Astrocyte (in vitro differentiated cells and primary cell): ENCODE data around the gene RBBP8NL. TPM values are rescaled to one million over a fixed set of nuclear protein-coding genes. Genes with fewer than 3 reads are reported as not detected.
A peak's percentile ranks its signal among the peaks of the same experiment; 100 is the strongest.

Experiments used
- DNase-seq: peaks from one replicate; pipeline ENCODE4 v3.0.0-alpha.2; 2010; ENCODE audit warnings: low read depth
- FAIRE-seq: peaks from 2 replicates; lab custom pipeline; 2011; peaks lifted over from hg19 to GRCh38; lab: Jason Lieb, UNC
- H2AFZ ChIP-seq: 2 replicates; pipeline ENCODE4 v1.6.0; 2012; ENCODE audit warnings: low read depth, low read length, inconsistent platforms
- H3K27ac ChIP-seq: 2 replicates; pipeline ENCODE4 v1.5.1; 2011; ENCODE audit warnings: low read depth, low read length, inconsistent platforms
- H3K27me3 ChIP-seq: 2 replicates; pipeline ENCODE4 v1.6.0; 2011; ENCODE audit warnings: low read length, inconsistent platforms; ENCODE audit not compliant: insufficient read depth
- H3K36me3 ChIP-seq: 2 replicates; pipeline ENCODE4 v1.5.1; 2011; ENCODE audit warnings: low read length, inconsistent platforms; ENCODE audit not compliant: insufficient read depth
- H3K4me1 ChIP-seq: 2 replicates; pipeline ENCODE4 v1.5.1; 2011; ENCODE audit warnings: low read length, inconsistent platforms; ENCODE audit not compliant: insufficient read depth
- H3K4me2 ChIP-seq: 2 replicates; pipeline ENCODE4 v1.6.0; 2012; ENCODE audit warnings: low read length, inconsistent platforms
- H3K4me3 ChIP-seq: 2 replicates; pipeline ENCODE4 v1.5.1; 2011; ENCODE audit warnings: low read depth, mild to moderate bottlenecking, low read length, inconsistent platforms; ENCODE audit not compliant: insufficient read depth
- H3K79me2 ChIP-seq: 2 replicates; pipeline ENCODE4 v1.6.0; 2012; ENCODE audit warnings: mild to moderate bottlenecking, low read length, inconsistent platforms; ENCODE audit not compliant: insufficient read depth
- H3K9ac ChIP-seq: 2 replicates; pipeline ENCODE4 v1.6.0; 2012; ENCODE audit warnings: mild to moderate bottlenecking, low read length, inconsistent platforms
- H3K9me3 ChIP-seq: 2 replicates; pipeline ENCODE4 v1.5.1; 2012; ENCODE audit warnings: low read depth, mild to moderate bottlenecking, low read length, inconsistent platforms; ENCODE audit not compliant: insufficient read depth
- H4K20me1 ChIP-seq: 2 replicates; pipeline ENCODE4 v1.6.0; 2012; ENCODE audit warnings: low read length, inconsistent platforms; ENCODE audit not compliant: insufficient read depth
- H3K27ac Mint-ChIP-seq: one replicate; pipeline ENCODE4 v1.8.0; 2021; ENCODE audit warnings: mild to moderate bottlenecking, mixed read lengths; ENCODE audit not compliant: unreplicated experiment
- H3K27me3 Mint-ChIP-seq: one replicate; pipeline ENCODE4 v1.8.0; 2021; ENCODE audit warnings: low read depth, mixed read lengths; ENCODE audit not compliant: unreplicated experiment
- H3K36me3 Mint-ChIP-seq: one replicate; pipeline ENCODE4 v1.8.0; 2021; ENCODE audit warnings: low read depth, mixed read lengths; ENCODE audit not compliant: unreplicated experiment
- H3K4me1 Mint-ChIP-seq: one replicate; pipeline ENCODE4 v1.8.0; 2021; ENCODE audit warnings: low read depth, mixed read lengths; ENCODE audit not compliant: unreplicated experiment
- H3K4me3 Mint-ChIP-seq: one replicate; pipeline ENCODE4 v1.8.0; 2021; ENCODE audit warnings: mild to moderate bottlenecking, moderate library complexity, mixed read lengths; ENCODE audit not compliant: unreplicated experiment
- H3K9me3 Mint-ChIP-seq: one replicate; pipeline ENCODE4 v1.8.0; 2021; ENCODE audit warnings: mild to moderate bottlenecking, mixed read lengths; ENCODE audit not compliant: unreplicated experiment
- EZH2 ChIP-seq: IDR thresholded peaks from 2 replicates; pipeline ENCODE4 v1.6.1; 2012; ENCODE audit warnings: mild to moderate bottlenecking, low read length, inconsistent platforms; ENCODE audit not compliant: insufficient read depth
- total RNA-seq: library from RNA; stranded (reverse); gene quantifications from 2 replicates; pipeline ENCODE4 v1.2.1, GENCODE V29; 2021
- TF ChIP-seq, protein P1 (sequence below): IDR thresholded peaks from 2 replicates; pipeline ENCODE4 v1.5.1; 2011; ENCODE audit warnings: low read depth, mild to moderate bottlenecking, inconsistent platforms, low read length, moderate library complexity; ENCODE audit not compliant: insufficient read depth

Gene RBBP8NL
- total RNA-seq, 1 donor from 2014 or later: 0.14 TPM

DNA sequence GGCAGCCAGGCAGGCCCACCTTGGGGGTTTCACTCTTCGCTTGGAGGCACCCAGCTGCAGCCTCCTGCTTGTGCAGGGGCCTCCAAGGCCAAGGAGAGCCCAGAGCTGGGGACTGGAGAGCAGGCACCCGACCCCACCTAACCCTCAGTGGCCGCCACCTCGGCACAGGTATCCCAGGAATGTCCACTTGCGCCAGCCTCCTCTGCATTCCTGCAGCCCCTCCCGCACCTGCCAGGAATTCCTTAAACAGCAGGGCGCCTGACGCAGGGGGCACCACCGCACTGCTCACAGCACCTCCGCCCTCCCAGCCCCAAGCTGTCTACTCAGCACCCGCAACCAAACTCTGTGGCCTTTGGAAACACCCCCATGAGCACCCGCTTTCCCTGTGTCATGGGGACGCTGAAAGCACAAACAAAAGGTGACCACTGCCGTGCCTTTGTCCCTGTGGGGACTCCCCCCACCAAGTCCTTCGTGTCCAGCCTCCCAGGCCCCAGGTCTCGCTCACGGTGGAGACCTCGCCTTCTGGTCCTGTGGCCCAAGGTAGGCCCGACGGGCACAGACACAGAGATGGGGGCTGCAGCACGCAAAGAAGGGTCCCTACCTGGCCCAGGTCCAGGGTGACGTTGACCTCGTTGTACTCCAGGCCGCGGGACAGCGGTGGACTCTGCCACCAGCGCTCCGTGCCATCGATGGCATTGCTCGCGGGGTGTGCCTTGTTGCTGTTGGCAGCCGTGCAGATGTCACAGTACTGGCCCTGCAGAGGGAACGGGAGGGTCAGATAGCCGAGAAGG, 65.3 kb downstream of the RBBP8NL start:
- Histone ChIP-seq H3K4me3 (no peak overlapping the region), H3K27ac (no peak overlapping the region), H2AFZ (no peak overlapping the region), H3K9me3 (no peaks in the 10 kb centered on the region), H3K79me2 (peaks cover 14% of the 10 kb centered on the region), H4K20me1 (peaks cover 41% of the 10 kb centered on the region), H3K4me2 (no peak overlapping the region), H3K36me3 (no peaks in the 10 kb centered on the region), H3K27me3 (no peaks in the 10 kb centered on the region), H3K4me1 (peaks cover 55% of the 10 kb centered on the region), H3K9ac (no peak overlapping the region)
- DNase-seq: no peak
- H3K27ac Mint-ChIP-seq: no peak overlapping the region
- no peaks in the 10 kb centered on the region for H3K9me3 Mint-ChIP-seq
- no peaks in the 10 kb centered on the region for H3K27me3 Mint-ChIP-seq
- no peak for FAIRE-seq
- H3K36me3 Mint-ChIP-seq: no peaks in the 10 kb centered on the region
- H3K4me3 Mint-ChIP-seq: peak overlapping the region; percentile 57
- TF ChIP-seq, protein P1, sequence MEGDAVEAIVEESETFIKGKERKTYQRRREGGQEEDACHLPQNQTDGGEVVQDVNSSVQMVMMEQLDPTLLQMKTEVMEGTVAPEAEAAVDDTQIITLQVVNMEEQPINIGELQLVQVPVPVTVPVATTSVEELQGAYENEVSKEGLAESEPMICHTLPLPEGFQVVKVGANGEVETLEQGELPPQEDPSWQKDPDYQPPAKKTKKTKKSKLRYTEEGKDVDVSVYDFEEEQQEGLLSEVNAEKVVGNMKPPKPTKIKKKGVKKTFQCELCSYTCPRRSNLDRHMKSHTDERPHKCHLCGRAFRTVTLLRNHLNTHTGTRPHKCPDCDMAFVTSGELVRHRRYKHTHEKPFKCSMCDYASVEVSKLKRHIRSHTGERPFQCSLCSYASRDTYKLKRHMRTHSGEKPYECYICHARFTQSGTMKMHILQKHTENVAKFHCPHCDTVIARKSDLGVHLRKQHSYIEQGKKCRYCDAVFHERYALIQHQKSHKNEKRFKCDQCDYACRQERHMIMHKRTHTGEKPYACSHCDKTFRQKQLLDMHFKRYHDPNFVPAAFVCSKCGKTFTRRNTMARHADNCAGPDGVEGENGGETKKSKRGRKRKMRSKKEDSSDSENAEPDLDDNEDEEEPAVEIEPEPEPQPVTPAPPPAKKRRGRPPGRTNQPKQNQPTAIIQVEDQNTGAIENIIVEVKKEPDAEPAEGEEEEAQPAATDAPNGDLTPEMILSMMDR: no peak
- no peak for TF ChIP-seq EZH2
- H3K4me1 Mint-ChIP-seq: peaks cover 12% of the 10 kb centered on the region

DNA sequence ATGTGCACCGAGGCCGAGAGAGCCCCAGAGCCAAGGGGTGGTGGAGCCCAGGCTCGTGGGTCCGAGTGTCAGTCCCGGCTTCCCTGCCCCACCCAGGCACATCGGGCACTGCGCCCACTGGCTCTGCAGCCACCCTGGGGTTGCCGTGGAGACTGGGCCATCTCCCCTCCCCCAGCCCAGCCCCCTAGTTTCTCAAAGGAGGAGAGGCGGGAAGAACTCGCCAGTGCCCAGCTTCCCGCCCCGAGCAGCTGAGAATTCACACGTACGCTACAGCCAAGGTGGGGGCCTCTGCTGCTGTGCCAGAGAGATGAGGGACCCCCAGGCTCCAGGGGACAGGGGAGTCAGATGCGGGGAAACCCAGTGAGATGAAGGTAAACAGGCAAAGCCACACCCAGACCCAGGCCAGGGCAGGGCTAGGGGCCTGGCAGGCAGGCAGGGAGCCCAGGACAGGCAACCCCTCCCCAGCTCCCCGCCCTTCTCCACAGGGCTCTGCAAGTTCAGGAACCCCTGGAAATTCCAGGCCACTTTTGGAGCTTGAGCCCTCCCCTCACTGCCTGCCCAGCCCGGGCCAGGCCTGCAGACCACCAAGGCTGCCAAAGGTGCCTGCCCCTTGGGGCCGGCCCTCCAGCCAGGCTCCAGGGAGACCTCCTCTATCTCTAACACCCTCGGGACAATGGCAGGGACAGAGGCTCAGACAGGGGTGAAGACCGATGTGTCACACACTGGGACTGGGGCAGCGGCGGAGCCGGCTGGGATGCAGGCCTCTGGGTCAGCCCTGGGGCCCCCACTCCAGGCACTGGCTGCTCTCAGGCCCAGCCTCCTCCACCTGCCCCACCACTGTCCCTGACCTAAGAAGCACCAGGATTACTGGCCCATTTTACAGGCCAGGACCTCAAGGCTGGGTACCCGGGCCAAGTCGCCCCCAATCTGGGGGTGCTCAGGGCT, 66.2 kb downstream of the RBBP8NL start:
- Histone ChIP-seq H3K4me2 (no peak overlapping the region), H2AFZ (no peak overlapping the region), H3K36me3 (no peaks in the 10 kb centered on the region), H4K20me1 (peaks cover 38% of the 10 kb centered on the region), H3K4me1 (peaks cover 61% of the 10 kb centered on the region), H3K79me2 (peaks cover 12% of the 10 kb centered on the region), H3K9ac (no peak overlapping the region), H3K27ac (no peak overlapping the region), H3K27me3 (no peaks in the 10 kb centered on the region), H3K9me3 (no peaks in the 10 kb centered on the region), H3K4me3 (no peak overlapping the region)
- Mint-ChIP-seq H3K9me3 (no peaks in the 10 kb centered on the region), H3K27ac (no peak overlapping the region), H3K27me3 (no peaks in the 10 kb centered on the region), H3K4me1 (peaks cover 12% of the 10 kb centered on the region), H3K36me3 (no peaks in the 10 kb centered on the region), H3K4me3 (no peak overlapping the region)
- no peak for TF ChIP-seq EZH2
- FAIRE-seq (no peak), DNase-seq (no peak)

Other genes starting within 250 kb of the RBBP8NL start
- gene MTG2, start 244.5 kb downstream of the RBBP8NL start, total RNA-seq: 26.6 and 31.5 TPM in 2 replicates
- gene HRH3, start 207.3 kb downstream of the RBBP8NL start, total RNA-seq: 0.07 TPM in 1 of 2 replicates, not detected in the other
- 55.8 and 60.3 TPM in 2 replicates for gene OSBPL2, start 189.0 kb downstream of the RBBP8NL start, total RNA-seq
- gene ADRM1, start 124.5 kb downstream of the RBBP8NL start, total RNA-seq: 123 and 125 TPM in 2 replicates
- 285 and 350 TPM in 2 replicates for gene LAMA5, start 60.2 kb downstream of the RBBP8NL start, total RNA-seq
- gene RPS21, start 40.4 kb downstream of the RBBP8NL start, total RNA-seq: 1,126 and 1,251 TPM in 2 replicates
- 4.4 and 5.4 TPM in 2 replicates for gene CABLES2, start 20.3 kb downstream of the RBBP8NL start, total RNA-seq
- gene GATA5, start 48.5 kb upstream of the RBBP8NL start, total RNA-seq: not detected in 2 replicates
- 0.43 TPM in 1 of 2 replicates, not detected in the other for gene SLCO4A1, start 215.0 kb upstream of the RBBP8NL start, total RNA-seq